Measurements from ENCODE around the gene AATK. TPM values are rescaled to one million over a fixed set of nuclear protein-coding genes. Genes with fewer than 3 reads are reported as not detected.
A peak's percentile ranks its signal among the peaks of the same experiment; 100 is the strongest.

The AATK gene
- total and polyA plus RNA-seq, 2 of the 13 experiments (the other 11 are each of a cell fraction or from before 2014, with no cell fraction given), result 2.9 to 8.4 TPM

GRCh38 chr17:81119223-81120148 lies 46.5 kb downstream of the AATK start (continued):
- TF ChIP-seq, protein P1, sequence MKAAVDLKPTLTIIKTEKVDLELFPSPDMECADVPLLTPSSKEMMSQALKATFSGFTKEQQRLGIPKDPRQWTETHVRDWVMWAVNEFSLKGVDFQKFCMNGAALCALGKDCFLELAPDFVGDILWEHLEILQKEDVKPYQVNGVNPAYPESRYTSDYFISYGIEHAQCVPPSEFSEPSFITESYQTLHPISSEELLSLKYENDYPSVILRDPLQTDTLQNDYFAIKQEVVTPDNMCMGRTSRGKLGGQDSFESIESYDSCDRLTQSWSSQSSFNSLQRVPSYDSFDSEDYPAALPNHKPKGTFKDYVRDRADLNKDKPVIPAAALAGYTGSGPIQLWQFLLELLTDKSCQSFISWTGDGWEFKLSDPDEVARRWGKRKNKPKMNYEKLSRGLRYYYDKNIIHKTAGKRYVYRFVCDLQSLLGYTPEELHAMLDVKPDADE (CRISPR knock-in tag; IDR thresholded peaks at IDR 0.05), result no peak
- TF ChIP-seq, protein P2, sequence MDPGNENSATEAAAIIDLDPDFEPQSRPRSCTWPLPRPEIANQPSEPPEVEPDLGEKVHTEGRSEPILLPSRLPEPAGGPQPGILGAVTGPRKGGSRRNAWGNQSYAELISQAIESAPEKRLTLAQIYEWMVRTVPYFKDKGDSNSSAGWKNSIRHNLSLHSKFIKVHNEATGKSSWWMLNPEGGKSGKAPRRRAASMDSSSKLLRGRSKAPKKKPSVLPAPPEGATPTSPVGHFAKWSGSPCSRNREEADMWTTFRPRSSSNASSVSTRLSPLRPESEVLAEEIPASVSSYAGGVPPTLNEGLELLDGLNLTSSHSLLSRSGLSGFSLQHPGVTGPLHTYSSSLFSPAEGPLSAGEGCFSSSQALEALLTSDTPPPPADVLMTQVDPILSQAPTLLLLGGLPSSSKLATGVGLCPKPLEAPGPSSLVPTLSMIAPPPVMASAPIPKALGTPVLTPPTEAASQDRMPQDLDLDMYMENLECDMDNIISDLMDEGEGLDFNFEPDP (CRISPR knock-in tag; conservative IDR thresholded peaks at IDR 0.05), result no peak
- TF ChIP-seq FOSL2 (CRISPR knock-in tag; IDR thresholded peaks at IDR 0.05) (no peak), MATR3 (CRISPR knock-in tag; IDR thresholded peaks at IDR 0.05) (no peak), HCFC1 (IDR thresholded peaks at IDR 0.05; ENCODE audit: low read depth, low read length) (no peak), RARA (CRISPR knock-in tag; IDR thresholded peaks at IDR 0.05) (no peak), SOX5 (CRISPR knock-in tag; IDR thresholded peaks at IDR 0.05; ENCODE audit: borderline replicate concordance) (no peak), ELF3 (CRISPR knock-in tag; IDR thresholded peaks at IDR 0.05) (no peak), ATF7 (IDR thresholded peaks at IDR 0.05) (peak; percentile 79), ATF7 (CRISPR knock-in tag; IDR thresholded peaks at IDR 0.05) (no peak), MXD3 (CRISPR knock-in tag; IDR thresholded peaks at IDR 0.05) (no peak), ZNF510 (CRISPR knock-in tag; IDR thresholded peaks at IDR 0.05; ENCODE audit: low read depth) (no peak), RFXAP (CRISPR knock-in tag; IDR thresholded peaks at IDR 0.05; ENCODE audit: borderline replicate concordance) (no peak), ZNF792 (CRISPR knock-in tag; IDR thresholded peaks at IDR 0.05) (no peak), ZNF720 (CRISPR knock-in tag; IDR thresholded peaks at IDR 0.05) (no peak), ZBTB33 (CRISPR knock-in tag; IDR thresholded peaks at IDR 0.05) (peak; percentile 80), GTF3A (CRISPR knock-in tag; conservative IDR thresholded peaks at IDR 0.05) (no peak), HNRNPK (IDR thresholded peaks at IDR 0.05; ENCODE audit: low read depth, low read length, poor library complexity, severe bottlenecking) (peak; percentile 8), ZNF75D (CRISPR knock-in tag; IDR thresholded peaks at IDR 0.05; ENCODE audit: borderline replicate concordance) (no peak), ZSCAN20 (CRISPR knock-in tag; IDR thresholded peaks at IDR 0.05; ENCODE audit: borderline replicate concordance) (no peak), AGO2 (optimal IDR thresholded peaks at IDR 0.05; ENCODE audit: low read depth, low read length) (peak; percentile 79), TERF1 (CRISPR knock-in tag; IDR thresholded peaks at IDR 0.05) (no peak), BRD4 (CRISPR knock-in tag; IDR thresholded peaks at IDR 0.05) (no peak)
- TF ChIP-seq, protein P3, sequence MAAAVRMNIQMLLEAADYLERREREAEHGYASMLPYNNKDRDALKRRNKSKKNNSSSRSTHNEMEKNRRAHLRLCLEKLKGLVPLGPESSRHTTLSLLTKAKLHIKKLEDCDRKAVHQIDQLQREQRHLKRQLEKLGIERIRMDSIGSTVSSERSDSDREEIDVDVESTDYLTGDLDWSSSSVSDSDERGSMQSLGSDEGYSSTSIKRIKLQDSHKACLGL (CRISPR knock-in tag; IDR thresholded peaks at IDR 0.05), result no peak

Measured in HepG2 (cell line).